ENCODE measurements around the gene DPP10.
"Not testable (repeated sequence)": the region's sequence is repeated elsewhere in the genome, so short reads cannot be mapped to it uniquely, and the experiment has no call there.

DPP10 gene

GRCh38 chr2:115327061-115327460 lies 884.6 kb downstream of the DPP10 start:
- DNase-seq = no peak

GRCh38 chr2:115359550-115359949 lies 917.1 kb downstream of the DPP10 start:
- no peak for DNase-seq

GRCh38 chr2:115364093-115364492 lies 921.7 kb downstream of the DPP10 start:
- DNase-seq = no peak

GRCh38 chr2:115369400-115369799 lies 927.0 kb downstream of the DPP10 start:
- DNase-seq = no peak

GRCh38 chr2:115374981-115375380 lies 932.5 kb downstream of the DPP10 start:
- DNase-seq = no peak

GRCh38 chr2:115384399-115384798 lies 942.0 kb downstream of the DPP10 start:
- no peak for DNase-seq

GRCh38 chr2:115386465-115386864 lies 944.0 kb downstream of the DPP10 start:
- DNase-seq = no peak

- no peak for DNase-seq
Observed at GRCh38 chr2:115389024-115389423, 946.6 kb downstream of the DPP10 start.

GRCh38 chr2:115389898-115390565 lies 947.6 kb downstream of the DPP10 start:
- DNase-seq = no peak

GRCh38 chr2:115396579-115396978 lies 954.1 kb downstream of the DPP10 start:
- DNase-seq = no peak

- DNase-seq = no peak
Observed at GRCh38 chr2:115400940-115401339, 958.5 kb downstream of the DPP10 start.

- DNase-seq = no peak
Observed at GRCh38 chr2:115412501-115412900, 970.1 kb downstream of the DPP10 start.

GRCh38 chr2:115413791-115414190 lies 971.4 kb downstream of the DPP10 start:
- DNase-seq = no peak

GRCh38 chr2:115414466-115414865 lies 972.0 kb downstream of the DPP10 start:
- DNase-seq = no peak

- no peak for DNase-seq
Observed at GRCh38 chr2:115422004-115422634, 979.7 kb downstream of the DPP10 start.

GRCh38 chr2:115427436-115427835 lies 985.0 kb downstream of the DPP10 start:
- no peak for DNase-seq

GRCh38 chr2:115440746-115441145 lies 998.3 kb downstream of the DPP10 start:
- DNase-seq = not testable (repeated sequence)

GRCh38 chr2:115443539-115444185 lies 1001.2 kb downstream of the DPP10 start:
- DNase-seq = no peak

GRCh38 chr2:115460008-115460407 lies 1017.6 kb downstream of the DPP10 start:
- no peak for DNase-seq

- DNase-seq = no peak
Observed at GRCh38 chr2:115480741-115481140, 1038.3 kb downstream of the DPP10 start.

- DNase-seq = no peak
Observed at GRCh38 chr2:115481842-115482241, 1039.4 kb downstream of the DPP10 start.

GRCh38 chr2:115483666-115484065 lies 1041.2 kb downstream of the DPP10 start:
- DNase-seq = no peak

GRCh38 chr2:115484486-115484885 lies 1042.0 kb downstream of the DPP10 start:
- no peak for DNase-seq

- DNase-seq = no peak
Observed at GRCh38 chr2:115484983-115485382, 1042.5 kb downstream of the DPP10 start.

Measured in NCI-H2171 (cell line).